Measurements from ENCODE around the gene KCNQ1. TPM values are rescaled to one million over a fixed set of nuclear protein-coding genes. Genes with fewer than 3 reads are reported as not detected.
A peak's percentile ranks its signal among the peaks of the same experiment; 100 is the strongest.

The KCNQ1 gene
- total and polyA plus RNA-seq, 9 donors: 1.4 to 17.2 (median 3.8) TPM

DNA sequence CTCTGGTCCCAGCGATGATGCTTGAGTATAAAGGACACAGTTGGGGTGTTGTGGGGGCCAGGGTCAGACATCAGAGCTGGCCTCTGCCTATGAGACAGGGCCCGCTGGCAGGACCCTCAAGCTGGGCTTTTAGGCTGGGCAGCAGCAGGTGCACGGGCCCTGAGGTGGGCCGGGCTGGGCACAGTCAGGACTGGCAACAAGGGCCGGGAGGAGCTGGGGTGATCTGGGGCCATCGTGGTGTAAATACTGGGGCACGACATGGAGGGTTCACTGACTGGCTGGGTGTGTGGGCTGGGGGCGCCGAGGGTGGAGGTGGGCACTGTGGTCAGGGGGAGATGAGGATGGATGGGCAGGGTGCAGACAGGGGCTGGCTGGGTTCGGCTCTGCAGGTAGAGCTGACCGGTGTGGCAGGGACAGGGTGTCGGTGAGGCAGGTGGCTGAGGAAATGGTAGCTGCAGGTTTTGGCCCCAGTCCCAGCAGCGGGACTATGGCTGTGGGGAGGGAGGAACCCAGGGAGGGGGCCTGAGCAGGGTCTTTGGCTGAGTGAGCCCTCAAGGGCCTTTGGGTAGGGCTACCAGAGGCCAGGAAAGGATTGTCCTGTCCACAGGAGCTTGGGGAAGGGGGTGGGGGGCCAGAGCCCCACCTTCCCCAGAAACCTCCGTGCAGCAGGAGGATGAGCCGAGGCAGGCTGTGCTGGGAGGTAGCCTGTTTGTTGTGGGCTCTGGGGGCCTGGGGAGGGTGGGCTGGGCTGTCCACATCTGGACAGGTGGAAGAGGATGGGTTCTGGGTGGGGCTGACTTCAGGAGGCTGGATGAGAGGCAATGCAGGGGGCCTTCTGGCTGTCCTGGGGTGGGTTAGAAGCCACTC, 81.4 kb downstream of the KCNQ1 start:
- 75% methylated on average over 15 of the region's 15 CpGs for whole genome bisulfite sequencing, 3 donors
- intact Hi-C loops (cut with DNase I): loop anchor here in 3 of 4 donors (5.0 to 10.0 kb wide), 4 partner anchors 101 to 331 kb away; partner anchors contain the start of genes C11orf21 (in 2 of the 3) and TSPAN32 (in 2 of the 3)
- TF ChIP-seq, protein P1, sequence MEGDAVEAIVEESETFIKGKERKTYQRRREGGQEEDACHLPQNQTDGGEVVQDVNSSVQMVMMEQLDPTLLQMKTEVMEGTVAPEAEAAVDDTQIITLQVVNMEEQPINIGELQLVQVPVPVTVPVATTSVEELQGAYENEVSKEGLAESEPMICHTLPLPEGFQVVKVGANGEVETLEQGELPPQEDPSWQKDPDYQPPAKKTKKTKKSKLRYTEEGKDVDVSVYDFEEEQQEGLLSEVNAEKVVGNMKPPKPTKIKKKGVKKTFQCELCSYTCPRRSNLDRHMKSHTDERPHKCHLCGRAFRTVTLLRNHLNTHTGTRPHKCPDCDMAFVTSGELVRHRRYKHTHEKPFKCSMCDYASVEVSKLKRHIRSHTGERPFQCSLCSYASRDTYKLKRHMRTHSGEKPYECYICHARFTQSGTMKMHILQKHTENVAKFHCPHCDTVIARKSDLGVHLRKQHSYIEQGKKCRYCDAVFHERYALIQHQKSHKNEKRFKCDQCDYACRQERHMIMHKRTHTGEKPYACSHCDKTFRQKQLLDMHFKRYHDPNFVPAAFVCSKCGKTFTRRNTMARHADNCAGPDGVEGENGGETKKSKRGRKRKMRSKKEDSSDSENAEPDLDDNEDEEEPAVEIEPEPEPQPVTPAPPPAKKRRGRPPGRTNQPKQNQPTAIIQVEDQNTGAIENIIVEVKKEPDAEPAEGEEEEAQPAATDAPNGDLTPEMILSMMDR (IDR thresholded peaks at IDR 0.05): no peak
- TF ChIP-seq EP300 (IDR thresholded peaks at IDR 0.05): no peak
- TF ChIP-seq POLR2A (IDR thresholded peaks at IDR 0.05): no peak
- Histone ChIP-seq H3K4me3 (no peak overlapping the region), H3K27me3 (no peaks in the 10 kb centered on the region), H3K9me3 (no peaks in the 10 kb centered on the region), H3K4me1 (ENCODE audit: insufficient read depth) (no peaks in the 10 kb centered on the region), H3K36me3 (no peaks in the 10 kb centered on the region), H3K27ac (no peak overlapping the region)
- DNase-seq: peak; percentile 7 to 27 (median 13)

DNA sequence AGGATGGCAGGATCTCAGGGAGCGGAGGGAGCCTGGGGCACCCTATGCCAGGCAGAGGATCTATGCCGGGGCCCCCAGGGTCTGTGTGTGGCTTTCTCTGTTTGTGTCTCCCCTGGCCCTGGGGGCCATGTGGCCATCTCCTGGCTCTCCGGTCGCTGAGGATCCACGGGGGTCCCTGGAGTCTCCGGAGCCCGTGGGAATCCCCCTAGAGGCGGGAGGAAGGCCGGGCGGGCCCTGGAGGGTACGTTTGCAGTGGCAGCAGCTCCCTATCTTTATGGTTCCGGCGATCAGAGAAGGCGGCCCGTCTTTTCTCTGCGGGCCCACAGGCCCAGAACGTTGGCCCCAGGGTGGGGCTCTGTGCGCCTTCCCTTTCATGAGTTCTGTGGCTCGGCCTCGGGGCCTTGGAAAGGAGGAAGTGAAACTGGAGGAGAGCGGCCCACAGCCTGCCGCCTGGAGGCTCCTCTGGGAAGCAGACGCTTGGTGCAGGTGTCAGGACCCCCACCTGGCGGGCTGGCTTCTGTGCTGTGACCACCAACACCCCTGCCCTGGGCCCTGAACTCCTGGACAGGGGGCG, 82.1 kb downstream of the KCNQ1 start:
- Histone ChIP-seq H3K9me3 (no peaks in the 10 kb centered on the region), H3K4me3 (no peak overlapping the region), H3K4me1 (ENCODE audit: insufficient read depth) (no peaks in the 10 kb centered on the region), H3K27ac (no peak overlapping the region), H3K36me3 (no peaks in the 10 kb centered on the region), H3K27me3 (no peaks in the 10 kb centered on the region)
- no peak for TF ChIP-seq POLR2A (IDR thresholded peaks at IDR 0.05)
- TF ChIP-seq EP300 (IDR thresholded peaks at IDR 0.05): no peak
- TF ChIP-seq, protein P1 (IDR thresholded peaks at IDR 0.05): no peak
- WGBS, 3 donors: 51 to 70% (median 58%) methylated on average over 21 to 25 of the region's 25 CpGs
- intact Hi-C loops (cut with DNase I): loop anchor here in 3 of 4 donors (5.0 to 10.0 kb wide), 4 partner anchors 102 to 332 kb away; partner anchors contain the start of genes C11orf21 (in 2 of the 3) and TSPAN32 (in 2 of the 3)
- peak; percentile 9 to 38 (median 18) for DNase-seq

DNA sequence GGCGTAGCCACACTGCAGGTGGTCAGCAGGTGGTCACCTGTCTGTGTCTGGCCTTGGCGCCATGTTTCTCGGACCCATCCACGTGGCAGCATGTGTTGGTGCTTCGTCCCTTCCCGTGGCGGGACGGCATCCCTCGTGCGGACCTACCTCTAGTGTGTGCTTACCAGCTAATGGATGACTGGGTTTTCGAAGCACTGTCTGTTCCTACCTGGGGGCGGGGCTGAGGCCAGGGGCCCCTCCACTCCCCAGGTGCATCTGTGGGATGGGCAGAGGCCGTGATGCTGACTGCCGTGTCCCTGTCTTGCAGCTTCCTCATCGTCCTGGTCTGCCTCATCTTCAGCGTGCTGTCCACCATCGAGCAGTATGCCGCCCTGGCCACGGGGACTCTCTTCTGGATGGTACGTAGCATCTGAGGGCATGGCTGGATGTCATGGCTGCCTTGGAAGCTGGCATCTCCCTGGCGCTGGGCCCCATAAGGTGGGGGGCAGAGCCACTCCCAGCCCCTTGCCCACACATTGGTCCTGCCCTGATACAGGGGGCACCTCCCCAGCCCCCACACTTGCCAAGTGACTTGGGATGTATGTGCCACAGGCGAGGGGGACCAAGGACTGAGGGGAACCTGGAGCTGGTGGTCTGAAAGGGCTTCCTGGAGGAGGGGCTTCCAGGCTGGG, 82.9 kb downstream of the KCNQ1 start:
- Histone ChIP-seq H3K27ac (no peak overlapping the region), H3K9me3 (no peaks in the 10 kb centered on the region)

More for the DNA sequence above, 82.9 kb downstream of the KCNQ1 start:
- Histone ChIP-seq H3K27me3 (no peaks in the 10 kb centered on the region), H3K4me3 (no peak overlapping the region), H3K36me3 (no peaks in the 10 kb centered on the region), H3K4me1 (ENCODE audit: insufficient read depth) (peaks cover 3% of the 10 kb centered on the region)
- peak; percentile 10 to 32 (median 15) for DNase-seq
- WGBS, 3 donors: 90% methylated on average over 22 of the region's 22 CpGs
- TF ChIP-seq EP300 (IDR thresholded peaks at IDR 0.05) (no peak), POLR2A (IDR thresholded peaks at IDR 0.05) (no peak)
- TF ChIP-seq, protein P1 (IDR thresholded peaks at IDR 0.05): no peak
- intact Hi-C loops (cut with DNase I): loop anchor here in 3 of 4 donors (5.0 to 10.0 kb wide), 4 partner anchors 103 to 333 kb away; partner anchors contain the start of genes C11orf21 (in 2 of the 3) and TSPAN32 (in 2 of the 3)
